Measurements from ENCODE around the gene CACNA1A.
"Not testable (repeated sequence)": the region's sequence is repeated elsewhere in the genome, so short reads cannot be mapped to it uniquely, and the experiment has no call there.

The CACNA1A gene

GRCh38 chr19:13376537-13376936 lies 129.7 kb downstream of the CACNA1A start:
- DNase-seq, result no peak
- intact Hi-C loops (cut with DNase I), result no loop called here

- intact Hi-C loops (cut with DNase I), result no loop called here
- DNase-seq, result no peak
Measured at GRCh38 chr19:13373599-13373998, 132.7 kb downstream of the CACNA1A start.

- intact Hi-C loops (cut with DNase I), result no loop called here
- DNase-seq, result no peak
Measured at GRCh38 chr19:13370948-13371347, 135.3 kb downstream of the CACNA1A start.

GRCh38 chr19:13366529-13367143 lies 139.6 kb downstream of the CACNA1A start:
- DNase-seq, result no peak
- intact Hi-C loops (cut with DNase I), result no loop called here

GRCh38 chr19:13363954-13364353 lies 142.3 kb downstream of the CACNA1A start:
- intact Hi-C loops (cut with DNase I), result no loop called here
- no peak for DNase-seq

GRCh38 chr19:13363245-13363644 lies 143.0 kb downstream of the CACNA1A start:
- no peak for DNase-seq

GRCh38 chr19:13362668-13363067 lies 143.6 kb downstream of the CACNA1A start:
- peak in 1 of 10 donors; percentile 50 for DNase-seq
- intact Hi-C loops (cut with DNase I), result no loop called here

More at GRCh38 chr19:13363245-13363644, 143.0 kb downstream of the CACNA1A start:
- intact Hi-C loops (cut with DNase I), result no loop called here

GRCh38 chr19:13361726-13362125 lies 144.6 kb downstream of the CACNA1A start:
- intact Hi-C loops (cut with DNase I), result not testable (repeated sequence)
- DNase-seq, result peak in 1 of 10 donors; percentile 7

GRCh38 chr19:13356686-13357280 lies 149.5 kb downstream of the CACNA1A start:
- peak in 1 of 10 donors; percentile 70 for DNase-seq
- intact Hi-C loops (cut with DNase I), result loop anchor here (10.0 kb wide), 1 partner anchor 228 kb away; no protein-coding TSS in a partner anchor

- DNase-seq, result peak in 1 of 10 donors; percentile 33
- intact Hi-C loops (cut with DNase I), result loop anchor here (10.0 kb wide), 1 partner anchor 229 kb away; no protein-coding TSS in a partner anchor
Measured at GRCh38 chr19:13356185-13356584, 150.1 kb downstream of the CACNA1A start.

- DNase-seq, result peak in 1 of 10 donors; percentile 58
- intact Hi-C loops (cut with DNase I), result loop anchor here (10.0 kb wide), 1 partner anchor 229 kb away; no protein-coding TSS in a partner anchor
Measured at GRCh38 chr19:13355356-13355755, 150.9 kb downstream of the CACNA1A start.

GRCh38 chr19:13353625-13354024 lies 152.7 kb downstream of the CACNA1A start:
- no peak for DNase-seq
- intact Hi-C loops (cut with DNase I), result loop anchor here (10.0 kb wide), 1 partner anchor 231 kb away; no protein-coding TSS in a partner anchor

GRCh38 chr19:13350759-13351158 lies 155.5 kb downstream of the CACNA1A start:
- no peak for DNase-seq
- intact Hi-C loops (cut with DNase I), result loop anchor here (10.0 kb wide), 1 partner anchor 234 kb away; no protein-coding TSS in a partner anchor

GRCh38 chr19:13350072-13350471 lies 156.2 kb downstream of the CACNA1A start:
- no peak for DNase-seq

GRCh38 chr19:13347367-13347766 lies 158.9 kb downstream of the CACNA1A start:
- intact Hi-C loops (cut with DNase I), result no loop called here
- DNase-seq, result peak in 1 of 10 donors; percentile 18

More at GRCh38 chr19:13350072-13350471, 156.2 kb downstream of the CACNA1A start:
- intact Hi-C loops (cut with DNase I), result loop anchor here (10.0 kb wide), 1 partner anchor 235 kb away; no protein-coding TSS in a partner anchor

GRCh38 chr19:13343514-13343913 lies 162.8 kb downstream of the CACNA1A start:
- intact Hi-C loops (cut with DNase I), result no loop called here
- DNase-seq, result no peak

GRCh38 chr19:13342672-13343071 lies 163.6 kb downstream of the CACNA1A start:
- intact Hi-C loops (cut with DNase I), result no loop called here
- DNase-seq, result peak in 1 of 10 donors; percentile 1

GRCh38 chr19:13339869-13340268 lies 166.4 kb downstream of the CACNA1A start:
- DNase-seq, result peak in 6 of 10 donors; percentile 22 to 90 (median 26)
- intact Hi-C loops (cut with DNase I), result no loop called here

- intact Hi-C loops (cut with DNase I), result no loop called here
Measured at GRCh38 chr19:13337181-13337580, 169.1 kb downstream of the CACNA1A start.

GRCh38 chr19:13334801-13335481 lies 171.3 kb downstream of the CACNA1A start:
- no peak for DNase-seq
- intact Hi-C loops (cut with DNase I), result no loop called here

More at GRCh38 chr19:13337181-13337580, 169.1 kb downstream of the CACNA1A start:
- no peak for DNase-seq

- DNase-seq, result no peak
- intact Hi-C loops (cut with DNase I), result no loop called here
Measured at GRCh38 chr19:13330285-13330684, 176.0 kb downstream of the CACNA1A start.
